HG02588 (cell line): ENCODE data around the gene PSMG3.
"Not testable (repeated sequence)": the region's sequence is repeated elsewhere in the genome, so short reads cannot be mapped to it uniquely, and the experiment has no call there.

ENCODE experiments used
- ATAC-seq: cut with Tn5 transposase; IDR thresholded peaks from one replicate; pipeline ENCODE4 v1.9.1; 2021; ENCODE audit warnings: mild to moderate bottlenecking, moderate library complexity; ENCODE audit not compliant: unreplicated experiment

The PSMG3 gene

GRCh38 chr7:1536455-1536742 lies 33.4 kb downstream of the PSMG3 start:
- no peak for ATAC-seq

- no peak for ATAC-seq
These were observed 34.0 kb downstream of the PSMG3 start for GRCh38 chr7:1535701-1536454.

GRCh38 chr7:1535100-1535458 lies 34.8 kb downstream of the PSMG3 start:
- ATAC-seq = no peak

GRCh38 chr7:1534330-1535099 lies 35.3 kb downstream of the PSMG3 start:
- ATAC-seq = no peak

GRCh38 chr7:1533547-1534329 lies 36.1 kb downstream of the PSMG3 start:
- peak; percentile 30 for ATAC-seq

GRCh38 chr7:1533255-1533546 lies 36.6 kb downstream of the PSMG3 start:
- ATAC-seq = no peak

- ATAC-seq = no peak
These were observed 37.2 kb downstream of the PSMG3 start for GRCh38 chr7:1532456-1533254.

GRCh38 chr7:1531979-1532455 lies 37.8 kb downstream of the PSMG3 start:
- ATAC-seq = no peak

GRCh38 chr7:1531263-1531978 lies 38.4 kb downstream of the PSMG3 start:
- ATAC-seq = peak; percentile 8

- peak; percentile 9 for ATAC-seq
These were observed 38.9 kb downstream of the PSMG3 start for GRCh38 chr7:1530946-1531262.

- no peak for ATAC-seq
These were observed 40.3 kb downstream of the PSMG3 start for GRCh38 chr7:1529383-1530116.

- no peak for ATAC-seq
These were observed 43.5 kb downstream of the PSMG3 start for GRCh38 chr7:1526271-1526754.

GRCh38 chr7:1525409-1525808 lies 44.4 kb downstream of the PSMG3 start:
- ATAC-seq = no peak

- no peak for ATAC-seq
These were observed 46.0 kb downstream of the PSMG3 start for GRCh38 chr7:1523844-1524243.

- ATAC-seq = no peak
These were observed 46.6 kb downstream of the PSMG3 start for GRCh38 chr7:1523208-1523607.

GRCh38 chr7:1521456-1521855 lies 48.4 kb downstream of the PSMG3 start:
- no peak for ATAC-seq

GRCh38 chr7:1520539-1521234 lies 49.1 kb downstream of the PSMG3 start:
- ATAC-seq = no peak

- not testable (repeated sequence) for ATAC-seq
These were observed 50.4 kb downstream of the PSMG3 start for GRCh38 chr7:1519322-1519922.
